GM23338 (cell line): ENCODE data around the gene PTP4A2.

Experiments
- CREB1 ChIP-seq: fragments of 250-450 bp; sonication (Bioruptor Pico); IDR thresholded peaks from 2 replicates; pipeline ENCODE4 v1.5.0; 2020; ENCODE audit warnings: low read depth, mild to moderate bottlenecking, moderate library complexity
- EZH2 ChIP-seq: fragments of 200-600 bp; sonication (generic); IDR thresholded peaks from one replicate; pipeline ENCODE4 v1.8.0; 2017; ENCODE audit warnings: antibody characterized with exemption, mild to moderate bottlenecking, low read depth; ENCODE audit not compliant: unreplicated experiment
- POLR2AphosphoS5 ChIP-seq: IDR thresholded peaks from 2 replicates; pipeline ENCODE4 v1.6.1; 2016; ENCODE audit warnings: antibody characterized with exemption, low read depth
- ZNF331 ChIP-seq: fragments of 250-450 bp; sonication (Bioruptor Pico); IDR thresholded peaks from 2 replicates; pipeline ENCODE4 v1.5.0; 2020; ENCODE audit warnings: low read depth, mild to moderate bottlenecking, moderate library complexity
- TF ChIP-seq, protein P1 (sequence below), 2 experiments: fragments of 200-600 bp in 1 of 2; sonication (generic) in 1 of 2; conservative IDR thresholded peaks; 2 replicates each; pipeline versions ENCODE4 v1.5.1 to v1.6.1; 2016 to 2017; ENCODE audit warnings: antibody characterized with exemption in 2 of 2, low read depth in 2 of 2, mild to moderate bottlenecking in 2 of 2, moderate library complexity in 1 of 2
- TF ChIP-seq, protein P2 (sequence below): IDR thresholded peaks from 2 replicates; pipeline ENCODE4 v1.6.1; 2016; ENCODE audit warnings: antibody characterized with exemption

DNA sequence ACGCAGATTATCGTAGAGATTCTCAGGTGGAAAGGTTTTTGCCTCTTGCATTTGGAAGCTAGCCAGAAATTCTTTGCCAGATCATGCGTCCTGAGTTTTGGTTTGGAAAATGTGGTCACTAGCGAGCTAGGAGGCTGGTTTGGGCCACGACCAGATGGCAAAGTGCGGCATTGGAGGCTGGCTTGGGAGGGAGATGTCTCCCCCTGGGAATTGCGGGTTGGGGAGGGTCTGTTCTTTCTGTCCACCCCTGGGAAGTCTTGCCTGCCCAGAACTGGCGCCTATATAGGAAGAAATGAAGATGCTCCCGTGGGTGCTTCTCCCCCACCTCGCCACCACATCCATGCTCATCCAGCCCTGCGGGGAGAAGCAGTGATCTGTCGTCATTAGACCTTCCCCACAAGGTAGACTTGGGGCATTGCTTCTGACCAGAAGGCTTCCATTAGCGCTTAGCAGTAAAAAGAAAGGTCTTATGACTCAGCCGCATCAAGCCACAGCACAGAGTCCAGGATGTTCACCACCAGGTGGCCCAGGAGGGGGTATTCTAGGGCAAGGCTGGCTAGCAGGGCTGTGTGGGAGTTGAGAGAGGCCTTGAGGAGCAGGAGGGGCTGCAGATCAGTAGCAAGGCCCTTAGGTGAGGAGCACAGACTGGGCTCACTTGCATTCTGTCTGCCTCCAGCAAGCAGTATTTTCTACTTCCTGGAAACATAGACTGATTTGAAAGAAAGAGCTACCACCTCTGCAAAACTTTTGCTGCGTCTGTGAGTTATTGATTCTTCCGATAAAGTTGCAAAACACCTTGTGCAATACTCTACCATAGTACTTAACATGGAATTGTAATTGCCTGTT lies 1.5 kb upstream of the PTP4A2 start:
- TF ChIP-seq EZH2, result no peak
- TF ChIP-seq POLR2AphosphoS5, result no peak
- TF ChIP-seq, protein P1, sequence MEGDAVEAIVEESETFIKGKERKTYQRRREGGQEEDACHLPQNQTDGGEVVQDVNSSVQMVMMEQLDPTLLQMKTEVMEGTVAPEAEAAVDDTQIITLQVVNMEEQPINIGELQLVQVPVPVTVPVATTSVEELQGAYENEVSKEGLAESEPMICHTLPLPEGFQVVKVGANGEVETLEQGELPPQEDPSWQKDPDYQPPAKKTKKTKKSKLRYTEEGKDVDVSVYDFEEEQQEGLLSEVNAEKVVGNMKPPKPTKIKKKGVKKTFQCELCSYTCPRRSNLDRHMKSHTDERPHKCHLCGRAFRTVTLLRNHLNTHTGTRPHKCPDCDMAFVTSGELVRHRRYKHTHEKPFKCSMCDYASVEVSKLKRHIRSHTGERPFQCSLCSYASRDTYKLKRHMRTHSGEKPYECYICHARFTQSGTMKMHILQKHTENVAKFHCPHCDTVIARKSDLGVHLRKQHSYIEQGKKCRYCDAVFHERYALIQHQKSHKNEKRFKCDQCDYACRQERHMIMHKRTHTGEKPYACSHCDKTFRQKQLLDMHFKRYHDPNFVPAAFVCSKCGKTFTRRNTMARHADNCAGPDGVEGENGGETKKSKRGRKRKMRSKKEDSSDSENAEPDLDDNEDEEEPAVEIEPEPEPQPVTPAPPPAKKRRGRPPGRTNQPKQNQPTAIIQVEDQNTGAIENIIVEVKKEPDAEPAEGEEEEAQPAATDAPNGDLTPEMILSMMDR (conservative IDR thresholded peaks at IDR 0.05; ENCODE audit: low read depth in 2 of 2), result peak; percentile 20 to 30; a peak in 1 of 4 replicates
- TF ChIP-seq CREB1 (CRISPR knock-in tag), result no peak
- TF ChIP-seq, protein P2, sequence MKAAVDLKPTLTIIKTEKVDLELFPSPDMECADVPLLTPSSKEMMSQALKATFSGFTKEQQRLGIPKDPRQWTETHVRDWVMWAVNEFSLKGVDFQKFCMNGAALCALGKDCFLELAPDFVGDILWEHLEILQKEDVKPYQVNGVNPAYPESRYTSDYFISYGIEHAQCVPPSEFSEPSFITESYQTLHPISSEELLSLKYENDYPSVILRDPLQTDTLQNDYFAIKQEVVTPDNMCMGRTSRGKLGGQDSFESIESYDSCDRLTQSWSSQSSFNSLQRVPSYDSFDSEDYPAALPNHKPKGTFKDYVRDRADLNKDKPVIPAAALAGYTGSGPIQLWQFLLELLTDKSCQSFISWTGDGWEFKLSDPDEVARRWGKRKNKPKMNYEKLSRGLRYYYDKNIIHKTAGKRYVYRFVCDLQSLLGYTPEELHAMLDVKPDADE, result no peak
- TF ChIP-seq ZNF331, result no peak
